ENCODE results near the gene SPEG.

The SPEG gene

DNA sequence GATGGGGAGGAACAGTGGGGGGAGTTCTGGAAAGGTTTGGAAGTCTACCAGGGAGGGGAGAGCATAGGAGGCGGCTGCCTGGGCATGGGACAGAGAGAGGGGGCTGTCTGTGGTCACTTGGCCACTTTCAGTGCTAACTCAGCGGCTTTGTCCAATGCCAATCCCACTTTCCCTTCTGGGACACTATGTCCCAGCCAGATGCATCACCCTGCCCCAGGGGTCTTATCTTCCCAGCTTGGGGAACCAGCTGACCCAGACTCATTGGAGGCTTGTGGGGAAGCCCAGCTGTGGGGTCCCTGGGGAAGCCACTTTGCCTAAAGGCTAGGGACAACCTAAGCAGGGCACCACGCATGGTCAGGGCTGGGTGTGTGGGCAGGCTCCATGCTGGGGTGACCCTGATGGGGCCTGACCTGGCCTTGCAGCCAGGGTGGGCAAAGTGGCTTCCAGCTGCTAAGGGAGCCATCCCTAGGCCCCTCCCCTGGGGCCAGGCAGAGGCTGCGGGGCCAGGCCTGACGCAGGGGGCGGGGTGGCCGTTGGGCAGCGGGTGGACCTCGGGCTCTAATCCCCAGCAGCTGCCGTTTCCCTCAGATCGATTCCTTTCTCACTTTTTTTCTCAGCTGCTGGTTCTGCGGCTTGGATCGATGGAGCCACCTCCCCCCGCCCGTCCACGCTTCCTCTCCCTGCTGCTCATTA lies 78.0 kb downstream of the SPEG start:
- no peak for DNase-seq (ENCODE audit: low read depth, low spot score)

GRCh38 chr2:219513787-219514186 lies 79.1 kb downstream of the SPEG start:
- no peak for DNase-seq (ENCODE audit: low read depth, low spot score)

DNA sequence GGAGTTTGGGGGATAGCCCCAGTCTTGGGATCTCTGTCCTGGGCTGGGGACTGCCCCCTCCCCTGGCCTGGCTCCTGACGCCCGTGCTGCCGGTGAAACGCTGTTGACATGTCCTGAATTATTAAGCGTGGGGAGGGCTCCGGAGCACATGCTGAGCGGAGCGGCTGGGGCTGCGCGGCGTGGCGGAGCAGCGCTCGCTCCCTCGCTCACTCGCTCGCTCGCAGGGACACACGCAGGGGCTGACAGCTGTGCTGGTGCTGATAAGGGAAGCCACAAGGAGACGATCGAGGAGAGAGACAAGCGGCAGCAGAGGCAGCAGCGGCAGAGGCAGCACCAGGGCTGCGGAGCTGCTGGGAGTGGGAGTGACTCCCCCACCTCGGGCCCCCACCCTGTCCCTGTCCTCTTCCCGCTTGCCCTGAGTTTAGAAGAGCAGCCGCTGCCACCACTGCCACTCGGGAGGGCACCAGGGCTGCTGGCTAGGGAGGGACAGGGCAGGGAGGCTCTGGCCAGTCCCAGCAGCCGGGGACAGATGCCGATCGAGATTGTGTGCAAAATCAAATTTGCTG lies 79.6 kb downstream of the SPEG start, which contains the start of gene ASIC4:
ASIC4 (plus strand) TSS at position 287 of the 566 bp plus-strand sequence; CDS start at position 530, 243 bp downstream.
- DNase-seq (ENCODE audit: low read depth, low spot score), result no peak

DNA sequence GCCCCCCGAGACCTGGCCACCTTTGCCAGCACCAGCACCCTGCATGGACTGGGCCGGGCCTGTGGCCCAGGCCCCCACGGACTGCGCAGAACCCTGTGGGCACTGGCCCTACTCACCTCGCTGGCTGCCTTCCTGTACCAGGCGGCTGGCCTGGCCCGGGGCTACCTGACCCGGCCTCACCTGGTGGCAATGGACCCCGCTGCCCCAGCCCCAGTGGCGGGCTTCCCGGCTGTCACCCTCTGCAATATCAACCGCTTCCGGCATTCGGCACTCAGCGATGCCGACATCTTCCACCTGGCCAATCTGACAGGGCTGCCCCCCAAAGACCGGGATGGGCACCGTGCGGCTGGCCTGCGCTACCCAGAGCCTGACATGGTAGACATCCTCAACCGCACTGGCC lies 80.2 kb downstream of the SPEG start:
- no peak for DNase-seq (ENCODE audit: low read depth, low spot score)

DNA sequence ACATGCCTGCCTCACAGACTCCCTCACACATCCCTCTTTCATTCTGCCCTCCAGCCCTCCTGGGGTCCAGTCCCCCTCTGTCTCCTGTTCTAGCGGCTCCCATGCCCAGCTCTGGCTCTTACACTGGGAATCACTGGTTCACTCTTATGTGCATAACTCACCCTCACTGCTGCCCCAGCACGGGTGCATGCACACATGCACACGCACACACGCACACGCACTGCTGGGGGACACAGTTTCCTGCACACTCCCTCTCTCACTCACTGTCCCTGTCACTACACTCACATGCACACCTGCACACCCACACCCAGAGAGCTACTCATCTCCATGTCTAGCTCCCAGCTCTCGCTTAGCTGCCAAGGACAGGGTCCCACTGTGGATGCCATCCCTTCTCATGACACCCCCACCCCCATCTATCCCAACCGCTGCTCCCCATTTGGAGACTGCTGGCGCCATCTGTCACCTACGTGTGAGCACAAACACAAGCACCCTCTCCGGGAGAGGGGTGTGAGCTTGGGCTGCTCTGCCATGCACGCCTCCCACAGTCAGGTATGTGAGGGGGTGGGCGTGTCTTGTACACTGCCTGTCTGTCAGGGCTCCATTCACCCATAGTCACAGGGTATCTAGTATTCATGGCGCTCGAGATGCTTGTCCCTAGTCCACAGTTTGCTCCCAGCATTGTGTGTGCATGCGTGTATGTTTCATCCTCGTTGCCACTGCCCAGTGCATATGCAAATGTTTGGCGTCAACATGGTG lies 81.4 kb downstream of the SPEG start:
- DNase-seq (ENCODE audit: low read depth, low spot score), result no peak

DNA sequence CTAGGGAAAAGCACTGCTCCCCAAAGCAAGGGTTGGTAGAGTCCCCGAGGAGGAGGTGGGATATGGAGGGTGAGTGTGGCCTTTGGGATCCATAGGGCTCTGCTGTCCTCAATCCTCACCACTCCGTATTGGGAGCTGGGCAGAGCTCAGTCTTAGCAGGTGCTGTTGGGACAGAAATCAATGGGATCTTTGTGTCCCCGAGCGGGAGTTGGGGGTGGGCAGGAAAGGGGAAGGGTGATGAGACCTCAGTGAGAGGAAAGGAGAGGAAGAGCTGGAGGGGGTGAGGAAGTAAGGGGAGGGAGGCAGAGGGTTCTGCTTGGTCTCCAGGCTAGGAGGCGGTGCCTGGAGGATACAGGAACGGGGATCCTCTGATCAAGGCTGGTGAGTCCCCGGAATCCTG lies 82.2 kb downstream of the SPEG start:
- DNase-seq (ENCODE audit: low read depth, low spot score), result no peak

DNA sequence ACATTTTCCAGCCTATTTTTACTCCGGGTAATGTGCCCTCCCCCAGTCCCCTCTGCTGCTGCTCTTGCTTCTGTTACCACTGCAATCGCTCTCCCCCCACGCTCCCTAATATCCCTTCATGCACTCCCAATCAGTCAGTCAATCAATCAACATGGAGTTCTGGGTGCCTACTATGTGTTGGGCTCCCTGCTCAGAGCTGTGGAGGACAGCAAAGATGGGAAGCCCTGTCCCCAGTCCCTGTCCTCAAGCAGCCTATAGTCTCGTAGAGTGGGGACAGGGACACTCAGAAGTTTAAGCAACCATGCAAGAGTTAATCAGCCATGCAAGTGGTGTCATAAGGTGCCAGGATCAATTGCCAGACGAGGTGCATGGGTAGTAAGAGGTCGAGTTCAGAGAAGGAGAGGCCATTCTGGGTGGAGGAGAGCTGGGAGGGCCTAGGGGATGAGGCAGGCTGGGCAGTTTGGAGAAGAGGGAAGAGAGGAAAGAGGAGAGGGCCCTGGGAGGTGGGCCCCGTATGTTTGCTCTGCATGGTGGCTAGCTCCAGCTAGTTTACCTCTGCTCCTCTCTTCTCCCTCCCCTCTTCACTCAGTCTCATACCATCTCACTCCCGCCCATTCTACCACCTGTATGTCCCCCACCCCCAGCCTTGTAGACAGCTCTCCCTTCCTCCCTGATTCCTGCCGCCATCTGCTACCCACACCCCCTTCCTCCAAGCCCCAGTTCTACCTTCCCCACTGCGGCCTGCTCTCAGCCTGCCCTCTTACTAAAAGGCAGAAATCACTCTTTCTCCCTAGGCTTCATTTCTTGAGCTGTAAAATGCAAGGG lies 83.5 kb downstream of the SPEG start:
- no peak for DNase-seq (ENCODE audit: low read depth, low spot score)

DNA sequence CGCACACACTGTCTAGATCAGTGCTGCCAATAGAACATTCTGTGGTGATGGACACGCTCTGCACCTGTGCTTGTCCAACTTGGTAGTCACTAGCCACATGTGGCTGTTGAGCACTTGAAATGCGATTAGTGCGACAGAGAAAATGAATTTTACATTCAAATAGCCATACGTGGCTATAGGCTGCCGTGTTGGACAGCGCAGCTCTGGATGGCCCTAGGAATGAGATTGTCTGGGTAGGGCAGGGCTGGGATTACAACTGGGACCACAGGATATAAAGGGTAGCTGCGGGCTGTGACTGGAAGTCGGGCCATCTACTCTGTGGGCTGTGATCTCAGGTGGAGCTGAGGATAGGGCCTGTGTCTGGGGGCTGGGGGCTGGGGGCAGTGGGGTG lies 84.9 kb downstream of the SPEG start:
- no peak for DNase-seq (ENCODE audit: low read depth, low spot score)

- no peak for DNase-seq (ENCODE audit: low read depth, low spot score)
Measured at GRCh38 chr2:219520079-219520478, 85.4 kb downstream of the SPEG start.

DNA sequence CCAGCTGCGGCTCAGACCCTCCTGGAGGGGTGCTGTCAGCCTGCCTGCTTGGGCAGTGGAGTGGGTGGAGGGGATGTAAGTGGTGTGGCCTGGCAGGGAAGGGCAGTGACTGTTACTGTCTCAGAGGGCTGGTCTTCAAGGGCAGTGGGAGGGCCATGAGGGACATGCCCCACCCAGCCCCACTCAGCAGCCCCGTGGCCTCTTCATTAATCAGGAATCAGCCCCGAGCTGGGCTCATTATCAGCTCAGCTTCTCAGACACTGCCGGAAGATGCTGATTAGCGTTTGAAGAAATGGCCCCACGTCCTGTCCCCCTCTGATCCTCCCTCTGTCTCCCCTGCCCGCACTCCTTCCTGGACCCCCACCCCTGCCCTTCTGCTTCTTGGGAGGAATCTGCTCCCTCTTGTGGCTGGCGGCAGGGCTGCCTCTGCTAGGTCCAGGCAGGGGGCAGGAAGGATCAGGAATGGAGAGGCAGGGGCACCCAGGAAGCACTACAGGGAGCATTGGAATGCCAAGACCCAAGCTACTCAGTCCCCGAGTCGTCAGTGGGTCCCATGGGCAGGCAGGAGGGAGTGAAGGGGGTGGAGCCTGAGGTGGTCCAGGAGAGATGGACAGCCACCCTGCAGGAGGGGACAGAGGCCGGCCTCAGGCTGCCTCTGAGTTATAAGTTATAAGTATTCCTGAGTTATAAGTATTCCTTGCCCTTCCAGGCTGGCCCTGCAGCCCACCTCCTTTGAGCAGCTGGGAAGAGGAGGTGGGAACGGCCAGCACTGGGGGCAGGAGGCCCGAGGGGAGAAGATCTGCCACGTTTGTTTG lies 86.6 kb downstream of the SPEG start:
- DNase-seq (ENCODE audit: low read depth, low spot score), result no peak

DNA sequence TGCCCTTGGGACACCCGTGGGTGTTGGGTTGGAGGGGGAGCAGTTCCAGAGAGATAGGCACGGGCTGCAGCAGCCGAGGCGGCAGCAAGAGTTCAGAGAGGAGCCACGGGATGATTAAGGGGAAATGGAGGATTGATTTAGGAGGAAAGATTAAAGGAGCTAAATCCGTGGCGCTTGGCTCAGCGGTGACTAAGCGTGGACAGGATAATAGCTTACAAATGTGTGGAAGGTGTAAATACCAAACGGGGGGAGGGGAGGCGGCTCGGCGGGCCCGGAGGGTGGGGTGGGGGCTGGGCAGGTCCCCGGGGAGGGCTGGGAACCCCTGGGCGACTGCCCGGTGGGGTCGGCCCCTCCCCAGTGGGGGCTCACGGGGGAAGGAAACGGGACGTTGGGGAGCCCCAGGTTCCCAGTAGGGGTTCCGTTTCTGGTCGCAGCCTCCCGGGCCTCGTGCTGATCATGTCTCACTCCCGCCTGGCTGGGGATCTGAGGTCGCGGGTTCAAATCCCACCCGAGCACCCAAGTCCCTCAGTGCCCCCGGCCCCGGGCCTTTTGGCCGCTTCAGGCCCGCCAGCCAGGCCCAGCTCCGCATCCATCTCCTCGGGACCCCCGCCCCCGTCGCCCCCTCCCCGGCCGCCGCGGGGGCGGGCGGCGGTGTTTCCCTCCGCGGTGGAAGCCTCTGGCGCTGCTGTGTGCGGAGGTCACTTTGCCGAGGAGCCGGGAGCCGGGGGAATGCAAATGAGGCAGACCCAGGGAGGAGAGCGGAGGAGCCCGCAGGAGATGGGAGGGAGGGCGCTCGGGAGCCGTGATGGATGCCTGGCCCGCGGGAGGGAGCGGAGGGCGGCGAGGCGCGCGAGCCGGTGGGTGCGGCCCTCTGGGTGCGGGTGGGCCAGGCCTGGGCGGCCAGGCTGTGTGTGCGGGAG lies 87.7 kb downstream of the SPEG start:
- DNase-seq (ENCODE audit: low read depth, low spot score), result no peak

- no peak for DNase-seq (ENCODE audit: low read depth, low spot score)
Measured at GRCh38 chr2:219523031-219523671, 88.5 kb downstream of the SPEG start.

DNA sequence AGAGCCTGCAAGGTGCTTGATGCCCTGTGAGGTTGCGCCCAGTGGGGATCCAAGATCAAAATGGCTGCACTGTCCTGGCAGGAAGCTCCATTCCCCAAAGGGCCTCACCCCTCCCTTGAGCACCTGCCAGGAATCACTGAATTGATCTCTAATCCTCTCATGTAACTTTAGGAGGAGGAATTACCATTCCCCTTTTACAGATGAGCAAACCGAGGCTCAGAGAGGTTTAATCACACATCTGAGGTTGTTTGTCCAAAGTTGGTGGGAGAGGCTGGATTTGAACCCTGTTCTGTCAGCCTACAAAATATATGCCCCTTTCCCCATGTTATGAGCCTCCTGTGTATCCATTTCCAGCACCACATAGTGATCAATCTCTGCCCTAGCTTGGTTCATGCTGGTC lies 90.2 kb downstream of the SPEG start:
- no peak for DNase-seq (ENCODE audit: low read depth, low spot score)

- no peak for DNase-seq (ENCODE audit: low read depth, low spot score)
Measured at GRCh38 chr2:219525533-219526232, 91.0 kb downstream of the SPEG start.

DNA sequence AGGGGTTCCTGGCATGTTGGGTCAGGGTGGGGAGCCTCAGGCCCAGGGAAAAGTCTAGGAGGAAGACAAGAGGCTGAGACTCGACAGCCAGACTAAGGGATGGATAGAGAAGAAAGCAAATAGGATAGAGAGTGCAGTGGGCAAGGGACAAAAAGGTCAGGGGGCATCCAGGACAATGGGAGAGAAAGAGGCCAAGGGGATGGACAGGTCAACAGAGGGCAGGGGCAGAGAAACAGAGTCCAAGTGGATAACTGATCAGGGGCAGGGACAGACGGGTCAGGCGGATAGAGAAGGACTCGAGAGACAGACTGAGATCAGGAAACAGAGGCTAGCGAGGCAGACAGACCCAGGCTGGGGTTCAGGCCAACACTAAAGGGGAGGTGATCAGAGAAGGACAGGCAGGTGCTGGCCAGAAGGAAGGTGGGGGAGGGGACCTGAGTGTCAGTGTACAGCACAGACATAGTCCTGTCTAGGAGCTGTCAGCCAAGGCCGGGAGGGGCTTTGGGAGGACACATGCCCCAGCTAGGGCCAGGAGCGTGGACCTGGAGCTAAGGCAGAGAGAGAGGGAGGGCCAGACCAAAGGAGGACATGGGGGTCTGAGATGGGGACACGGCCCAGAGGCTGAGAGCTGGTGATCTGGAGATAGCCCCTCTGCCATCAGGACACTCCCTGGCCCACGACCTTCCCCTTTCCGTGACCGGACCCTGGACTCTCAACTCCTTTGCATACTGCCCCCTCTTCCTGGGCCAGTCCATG lies 91.9 kb downstream of the SPEG start:
- no peak for DNase-seq (ENCODE audit: low read depth, low spot score)

- no peak for DNase-seq (ENCODE audit: low read depth, low spot score)
Measured at GRCh38 chr2:219527076-219527394, 92.4 kb downstream of the SPEG start.

GRCh38 chr2:219527472-219527871 lies 92.8 kb downstream of the SPEG start:
- no peak for DNase-seq (ENCODE audit: low read depth, low spot score)
